OCI-LY3 (cell line): Measurements from ENCODE around the gene SLC27A4.
A peak's percentile ranks its signal among the peaks of the same experiment; 100 is the strongest.

ENCODE experiments used
- H2AFZ ChIP-seq: fragments of 200-600, 300-600 bp; shearing (Covaris generic); 2 replicates; pipeline ENCODE4 v1.6.0; 2014; ENCODE audit warnings: antibody characterized with exemption, low read depth, low read length
- H3K27ac ChIP-seq: fragments of 200-600, 300-600 bp; sonication (generic); 2 replicates; pipeline ENCODE4 v1.5.1; 2014; ENCODE audit warnings: mild to moderate bottlenecking, low read length, moderate library complexity, mixed read lengths
- H3K27me3 ChIP-seq: fragments of 200-600, 300-600 bp; sonication (generic); 2 replicates; pipeline ENCODE4 v1.6.1; 2014; ENCODE audit warnings: low read depth, low read length, mixed read lengths
- H3K36me3 ChIP-seq: fragments of 200-600, 300-600 bp; sonication (generic); replicated peaks from 2 replicates; pipeline ENCODE3; 2014; ENCODE audit warnings: low read depth, low read length, mixed read lengths
- H3K4me1 ChIP-seq: fragments of 300-600, 200-600 bp; sonication (generic); 2 replicates; pipeline ENCODE4 v1.6.1; 2014; ENCODE audit warnings: low read length, mixed read lengths
- H3K4me2 ChIP-seq: fragments of 200-600, 300-600 bp; sonication (generic); 2 replicates; pipeline ENCODE4 v1.6.1; 2014; ENCODE audit warnings: low read length, mixed read lengths
- H3K4me3 ChIP-seq: fragments of 300-600, 200-600 bp; sonication (generic); 2 replicates; pipeline ENCODE4 v1.5.1; 2014; ENCODE audit warnings: antibody characterized with exemption, mild to moderate bottlenecking, low read length, moderate library complexity
- H3K79me2 ChIP-seq: fragments of 300-600, 200-600 bp; shearing (Covaris generic); 2 replicates; pipeline ENCODE4 v1.6.1; 2014; ENCODE audit warnings: mild to moderate bottlenecking, low read length, mixed read lengths
- H3K9ac ChIP-seq: fragments of 300-600, 200-600 bp; shearing (Covaris generic); 2 replicates; pipeline ENCODE4 v1.6.0; 2014; ENCODE audit warnings: mild to moderate bottlenecking, low read length, moderate library complexity
- H3K9me3 ChIP-seq: fragments of 200-600, 300-600 bp; shearing (Covaris generic); 2 replicates; pipeline ENCODE4 v1.6.1; 2014; ENCODE audit warnings: low read length, mixed read lengths; ENCODE audit not compliant: insufficient read depth
- H4K20me1 ChIP-seq: fragments of 200-600, 300-600 bp; sonication (generic); 2 replicates; pipeline ENCODE4 v1.6.1; 2016; ENCODE audit warnings: low read length, mixed read lengths; ENCODE audit not compliant: insufficient read depth
- EZH2phosphoT487 ChIP-seq: fragments of 200-600 bp; shearing (Covaris generic); IDR thresholded peaks from 2 replicates; pipeline ENCODE4 v1.6.1; 2018; ENCODE audit warnings: antibody characterized with exemption, mixed run types, low read depth
- TF ChIP-seq, protein P1 (sequence below): fragments of 200-600, 300-600 bp; sonication (generic); IDR thresholded peaks from 2 replicates; pipeline ENCODE4 v1.5.1; 2014; ENCODE audit warnings: antibody characterized with exemption, low read length, low read depth

The SLC27A4 gene

DNA sequence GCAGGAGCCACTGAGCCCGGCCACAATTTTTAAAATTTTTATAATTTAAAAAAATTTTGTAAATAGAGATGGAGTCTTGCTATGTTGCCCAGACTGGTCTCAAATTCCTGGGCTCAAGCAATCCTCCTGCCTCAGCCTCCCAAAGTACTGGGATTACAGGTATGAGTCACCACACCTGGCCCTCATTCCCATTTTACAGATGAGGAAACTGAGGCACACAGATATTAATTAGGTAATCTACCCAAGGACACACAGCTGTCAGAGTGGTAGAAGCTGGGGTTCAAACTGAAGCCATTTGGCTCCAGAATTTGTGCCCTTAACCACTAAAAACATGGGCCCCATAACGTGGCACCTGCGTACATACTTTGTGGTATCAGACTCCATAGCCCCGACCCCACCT is 25.6 kb upstream of the SLC27A4 start:
- no peaks in the 10 kb centered on the region for H3K4me1 ChIP-seq
- H3K79me2 ChIP-seq: no peaks in the 10 kb centered on the region
- H3K9ac ChIP-seq: no peak overlapping the region
- H3K27ac ChIP-seq: no peak overlapping the region
- no peaks in the 10 kb centered on the region for H3K27me3 ChIP-seq
- no peak overlapping the region for H3K4me3 ChIP-seq
- no peaks in the 10 kb centered on the region for H4K20me1 ChIP-seq
- no peak overlapping the region for H3K4me2 ChIP-seq
- H3K9me3 ChIP-seq: no peaks in the 10 kb centered on the region
- H2AFZ ChIP-seq: no peak overlapping the region
- TF ChIP-seq, protein P1, sequence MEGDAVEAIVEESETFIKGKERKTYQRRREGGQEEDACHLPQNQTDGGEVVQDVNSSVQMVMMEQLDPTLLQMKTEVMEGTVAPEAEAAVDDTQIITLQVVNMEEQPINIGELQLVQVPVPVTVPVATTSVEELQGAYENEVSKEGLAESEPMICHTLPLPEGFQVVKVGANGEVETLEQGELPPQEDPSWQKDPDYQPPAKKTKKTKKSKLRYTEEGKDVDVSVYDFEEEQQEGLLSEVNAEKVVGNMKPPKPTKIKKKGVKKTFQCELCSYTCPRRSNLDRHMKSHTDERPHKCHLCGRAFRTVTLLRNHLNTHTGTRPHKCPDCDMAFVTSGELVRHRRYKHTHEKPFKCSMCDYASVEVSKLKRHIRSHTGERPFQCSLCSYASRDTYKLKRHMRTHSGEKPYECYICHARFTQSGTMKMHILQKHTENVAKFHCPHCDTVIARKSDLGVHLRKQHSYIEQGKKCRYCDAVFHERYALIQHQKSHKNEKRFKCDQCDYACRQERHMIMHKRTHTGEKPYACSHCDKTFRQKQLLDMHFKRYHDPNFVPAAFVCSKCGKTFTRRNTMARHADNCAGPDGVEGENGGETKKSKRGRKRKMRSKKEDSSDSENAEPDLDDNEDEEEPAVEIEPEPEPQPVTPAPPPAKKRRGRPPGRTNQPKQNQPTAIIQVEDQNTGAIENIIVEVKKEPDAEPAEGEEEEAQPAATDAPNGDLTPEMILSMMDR: no peak
- no peak for TF ChIP-seq EZH2phosphoT487
- peaks cover 25% of the 10 kb centered on the region for H3K36me3 ChIP-seq

DNA sequence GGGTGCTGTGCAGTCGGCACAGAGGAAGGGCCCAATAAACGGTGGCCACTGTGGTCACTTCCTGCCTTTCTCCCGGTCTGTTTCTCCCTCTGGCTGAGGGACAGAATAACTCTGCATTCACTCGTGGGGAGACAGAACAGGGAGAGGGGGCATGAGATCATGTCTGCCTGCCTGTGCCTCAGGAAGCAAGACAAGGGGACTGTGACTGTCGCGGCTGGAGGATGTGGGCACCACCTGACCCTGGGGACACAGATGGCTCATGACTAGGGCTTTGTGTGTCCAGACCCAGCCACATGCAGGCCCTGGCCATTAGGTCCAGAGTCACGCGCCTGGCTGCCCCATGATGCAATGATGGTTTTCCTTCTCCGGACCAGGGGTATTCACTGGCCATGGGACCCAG is 23.9 kb upstream of the SLC27A4 start:
- no peak overlapping the region for H2AFZ ChIP-seq
- peaks cover 16% of the 10 kb centered on the region for H3K36me3 ChIP-seq
- H3K9me3 ChIP-seq: no peaks in the 10 kb centered on the region
- H3K27ac ChIP-seq: no peak overlapping the region
- H3K4me2 ChIP-seq: no peak overlapping the region
- H3K4me3 ChIP-seq: no peak overlapping the region
- TF ChIP-seq, protein P1: no peak
- no peak for TF ChIP-seq EZH2phosphoT487
- no peak overlapping the region for H3K9ac ChIP-seq
- H3K4me1 ChIP-seq: peaks cover 3% of the 10 kb centered on the region
- peaks cover 5% of the 10 kb centered on the region for H3K79me2 ChIP-seq
- no peaks in the 10 kb centered on the region for H4K20me1 ChIP-seq
- no peaks in the 10 kb centered on the region for H3K27me3 ChIP-seq

DNA sequence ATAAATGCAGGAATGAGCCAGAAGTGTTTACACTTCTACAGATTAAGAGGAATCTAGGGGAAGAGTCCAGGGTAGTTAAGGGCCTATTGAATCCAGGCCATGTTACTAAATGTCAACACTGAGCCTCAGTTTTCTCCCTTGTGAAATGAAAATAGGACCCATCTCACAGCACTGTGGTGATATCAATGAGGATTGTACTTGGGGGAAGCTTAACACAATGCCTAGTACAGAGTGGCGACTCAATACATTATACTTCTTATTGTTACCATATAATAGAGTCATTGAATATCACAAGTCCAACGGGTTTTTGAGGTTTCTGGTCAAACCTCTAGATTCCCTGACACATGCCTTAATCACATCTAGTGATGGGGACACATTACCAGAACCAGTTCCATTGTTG is 22.7 kb upstream of the SLC27A4 start:
- no peak for TF ChIP-seq EZH2phosphoT487
- TF ChIP-seq, protein P1: no peak
- Histone ChIP-seq H3K4me3 (no peak overlapping the region), H3K36me3 (peaks cover 16% of the 10 kb centered on the region)

DNA sequence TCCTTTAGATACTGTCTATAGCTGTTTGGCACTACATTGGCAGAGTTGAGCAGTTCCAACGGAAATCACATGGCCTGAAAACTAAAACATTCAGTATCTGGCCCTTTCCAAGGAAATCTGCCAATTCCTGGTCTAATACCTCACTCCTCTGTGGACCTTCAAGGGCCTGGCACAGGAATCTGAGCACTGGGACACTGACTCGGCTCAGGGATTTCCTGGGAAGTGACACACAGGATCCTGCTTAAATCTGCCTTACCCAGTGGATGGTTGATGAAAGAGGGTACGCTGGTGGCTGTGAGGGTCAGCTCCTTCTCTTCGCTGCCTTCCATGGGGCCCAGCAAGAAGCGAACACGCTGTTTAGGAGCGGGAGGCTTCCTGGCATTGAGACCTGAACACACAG is 19.0 kb upstream of the SLC27A4 start:
- Histone ChIP-seq H3K9ac (no peak overlapping the region), H3K4me3 (peak overlapping the region; percentile 98), H2AFZ (no peak overlapping the region), H3K9me3 (no peaks in the 10 kb centered on the region), H3K36me3 (peaks cover 15% of the 10 kb centered on the region), H4K20me1 (no peaks in the 10 kb centered on the region), H3K4me2 (peak overlapping the region; percentile 84), H3K79me2 (peaks cover 37% of the 10 kb centered on the region), H3K4me1 (peaks cover 11% of the 10 kb centered on the region), H3K27me3 (no peaks in the 10 kb centered on the region), H3K27ac (no peak overlapping the region)
- no peak for TF ChIP-seq EZH2phosphoT487
- TF ChIP-seq, protein P1: no peak

More for the DNA sequence above, 22.7 kb upstream of the SLC27A4 start:
- H4K20me1 ChIP-seq: no peaks in the 10 kb centered on the region
- H3K4me2 ChIP-seq: no peak overlapping the region
- no peaks in the 10 kb centered on the region for H3K27me3 ChIP-seq
- peaks cover 14% of the 10 kb centered on the region for H3K79me2 ChIP-seq
- H3K9ac ChIP-seq: no peak overlapping the region
- no peaks in the 10 kb centered on the region for H3K9me3 ChIP-seq
- no peak overlapping the region for H3K27ac ChIP-seq
- H2AFZ ChIP-seq: no peak overlapping the region
- peaks cover 5% of the 10 kb centered on the region for H3K4me1 ChIP-seq
